Measurements from ENCODE around the gene NOVA2.
A peak's percentile ranks its signal among the peaks of the same experiment; 100 is the strongest.

The NOVA2 gene, protein sequence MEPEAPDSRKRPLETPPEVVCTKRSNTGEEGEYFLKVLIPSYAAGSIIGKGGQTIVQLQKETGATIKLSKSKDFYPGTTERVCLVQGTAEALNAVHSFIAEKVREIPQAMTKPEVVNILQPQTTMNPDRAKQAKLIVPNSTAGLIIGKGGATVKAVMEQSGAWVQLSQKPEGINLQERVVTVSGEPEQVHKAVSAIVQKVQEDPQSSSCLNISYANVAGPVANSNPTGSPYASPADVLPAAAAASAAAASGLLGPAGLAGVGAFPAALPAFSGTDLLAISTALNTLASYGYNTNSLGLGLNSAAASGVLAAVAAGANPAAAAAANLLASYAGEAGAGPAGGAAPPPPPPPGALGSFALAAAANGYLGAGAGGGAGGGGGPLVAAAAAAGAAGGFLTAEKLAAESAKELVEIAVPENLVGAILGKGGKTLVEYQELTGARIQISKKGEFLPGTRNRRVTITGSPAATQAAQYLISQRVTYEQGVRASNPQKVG

DNA sequence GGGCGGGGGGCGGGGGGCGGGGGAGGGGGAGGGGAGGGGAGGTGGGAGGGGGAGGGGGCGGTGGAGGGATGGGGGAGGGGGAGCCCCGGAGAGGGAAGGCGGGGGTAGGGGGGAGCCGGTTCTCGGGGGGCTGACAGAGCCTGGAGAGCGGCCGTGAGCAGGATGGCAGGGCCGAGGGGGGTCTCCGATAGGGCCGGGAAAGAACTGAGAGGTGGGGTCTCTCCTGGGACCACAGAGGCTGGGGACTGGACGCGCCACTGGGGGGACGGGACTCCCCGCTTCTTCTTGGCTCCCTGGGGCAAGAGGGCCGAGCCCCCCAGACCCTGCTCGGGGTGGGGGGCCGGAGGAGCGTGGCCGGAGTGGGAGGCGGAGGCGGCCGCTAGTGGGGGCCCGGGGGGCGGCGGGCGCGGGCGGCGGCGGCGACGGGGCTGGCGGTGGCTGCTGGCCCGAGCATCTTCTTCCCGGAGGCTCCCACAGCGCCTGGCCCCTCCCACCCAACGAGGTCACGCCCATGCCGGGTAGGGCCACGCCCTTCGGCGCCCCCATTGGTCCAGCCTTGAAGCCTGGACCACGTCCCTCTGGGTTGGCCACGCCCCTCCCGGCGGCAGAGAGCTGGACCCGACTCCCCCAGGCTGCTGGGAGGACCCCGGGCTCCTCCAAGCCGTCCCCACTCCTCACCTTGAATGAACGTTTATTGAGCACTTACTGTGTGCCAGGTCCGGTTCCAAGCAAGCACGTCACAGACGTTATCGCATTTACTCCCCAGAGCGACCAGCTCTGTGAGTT lies at the start of gene NOVA2:
NOVA2 (minus strand) TSS at position 313 of the 786 bp plus-strand sequence. CDS start 514 bp downstream, outside the sequence.
- DNase-seq, result peak; percentile 28

DNA sequence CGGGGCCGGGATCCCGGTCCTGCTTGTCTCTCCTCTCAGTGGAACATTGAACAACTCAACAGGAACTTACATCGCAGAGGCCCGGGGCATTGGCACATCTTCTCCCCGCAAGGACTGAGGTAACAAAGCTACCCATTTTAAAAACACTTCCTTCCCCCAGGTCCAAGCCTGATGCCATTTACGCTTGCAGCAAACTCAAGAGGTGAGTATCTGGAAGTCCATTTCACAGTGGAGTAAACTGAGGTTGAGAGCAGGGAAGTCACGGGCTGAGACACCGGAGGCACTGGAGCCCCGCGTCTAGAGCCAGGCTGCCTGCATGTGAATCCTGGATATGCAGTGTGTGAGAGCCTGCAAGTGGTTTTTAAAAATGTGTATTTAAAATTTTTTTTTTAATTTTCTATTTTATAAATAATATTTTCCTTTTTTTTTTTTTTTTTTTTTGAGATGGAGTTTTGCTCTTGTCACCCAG lies 49.7 kb upstream of the NOVA2 start:
- no peak for DNase-seq

GRCh38 chr19:46022431-46023310 lies 49.0 kb upstream of the NOVA2 start, which contains the start of gene PGLYRP1:
Gene PGLYRP1, minus strand, starts transcription at chr19:46023053. Its CDS starts 32 bp downstream, at chr19:46023021.
- no peak for DNase-seq

DNA sequence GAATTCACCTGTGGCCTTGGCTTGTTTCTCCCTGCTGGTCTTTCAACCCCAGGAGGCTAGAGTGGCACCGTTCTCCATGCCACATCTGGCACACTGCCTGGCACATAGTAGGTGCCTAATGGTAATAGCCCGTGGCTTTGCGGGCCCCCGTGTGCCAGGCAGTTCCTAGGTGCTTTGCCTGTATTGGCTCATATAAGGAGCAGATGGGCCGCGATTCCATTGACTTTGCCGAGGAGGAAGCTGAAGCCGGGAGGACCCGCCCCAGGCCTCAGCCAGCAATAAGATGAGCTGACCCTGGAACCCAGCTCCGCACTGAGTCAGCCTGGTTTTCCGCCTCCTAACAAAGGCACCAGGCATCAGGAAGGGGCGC lies 48.4 kb upstream of the NOVA2 start:
- no peak for DNase-seq

- no peak for DNase-seq
These were observed 47.9 kb upstream of the NOVA2 start for GRCh38 chr19:46021531-46022041.

- DNase-seq, result no peak
These were observed 47.1 kb upstream of the NOVA2 start for GRCh38 chr19:46020819-46021125.

GRCh38 chr19:46019270-46019669 lies 45.6 kb upstream of the NOVA2 start:
- DNase-seq, result no peak

DNA sequence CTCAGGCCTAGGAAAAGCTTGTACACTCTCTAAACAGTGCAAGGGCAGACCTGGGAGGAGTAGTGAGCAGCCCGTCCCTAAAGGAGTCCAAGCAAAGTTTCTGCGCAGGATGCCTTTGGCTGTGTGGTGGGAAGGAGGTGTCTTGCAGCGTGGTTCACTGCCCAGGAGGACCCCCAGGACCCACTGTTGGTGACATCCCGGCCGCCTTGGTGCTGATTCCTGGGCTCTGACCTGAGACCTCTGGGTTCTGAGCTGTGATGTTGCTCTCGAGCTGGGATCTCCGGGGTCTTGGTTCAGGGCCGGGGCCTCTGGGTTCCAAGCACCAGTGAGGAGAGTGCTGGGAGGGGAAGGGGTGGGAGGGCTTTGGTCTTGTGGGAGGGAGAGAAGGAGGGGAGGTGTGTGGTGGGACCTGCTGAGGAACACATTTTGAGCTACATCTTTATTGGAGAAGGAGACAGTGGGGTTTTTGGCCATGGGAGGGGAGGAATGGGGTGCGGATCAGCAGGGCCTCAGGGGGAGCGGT lies 45.1 kb upstream of the NOVA2 start:
- no peak for DNase-seq

DNA sequence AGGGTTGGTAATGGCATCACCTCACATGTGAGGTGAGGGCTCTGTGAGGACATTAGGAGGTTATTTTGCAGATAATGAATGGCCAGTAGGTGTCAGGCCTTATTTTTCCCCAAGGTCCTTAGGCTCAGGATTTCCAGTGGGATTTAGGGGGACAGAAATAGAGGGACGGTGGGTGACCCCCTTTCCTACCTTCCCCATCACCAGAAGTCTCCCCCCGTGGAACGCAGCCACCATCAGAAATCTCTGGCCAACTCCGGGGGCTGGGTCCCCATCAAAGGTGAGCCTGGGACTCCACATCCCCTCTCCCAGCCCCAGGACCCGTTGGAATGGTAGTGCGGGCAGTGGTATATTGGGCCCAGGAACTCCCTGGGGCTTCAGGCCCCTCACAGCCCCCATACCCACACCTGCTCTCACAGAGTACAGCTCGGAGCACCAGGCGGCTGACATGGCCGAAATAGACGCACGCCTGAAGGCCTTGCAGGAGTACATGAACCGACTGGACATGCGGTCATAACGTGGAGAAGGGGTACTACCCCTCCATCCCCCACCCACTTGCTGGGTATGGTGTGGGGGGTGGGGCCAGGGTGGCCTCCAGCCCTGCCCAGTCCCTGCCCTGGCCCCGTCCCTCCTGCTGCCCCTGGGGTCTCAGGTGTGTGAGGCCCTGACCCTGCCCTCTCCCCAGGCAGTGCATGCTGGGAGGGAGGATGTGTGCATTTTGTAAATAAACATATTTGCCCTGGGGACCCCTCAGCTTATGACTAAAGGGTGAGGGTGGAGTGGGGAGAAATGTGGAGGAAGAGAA lies 44.4 kb upstream of the NOVA2 start:
- no peak for DNase-seq

- DNase-seq, result no peak
These were observed 43.4 kb upstream of the NOVA2 start for GRCh38 chr19:46017095-46017429.

GRCh38 chr19:46016426-46017094 lies 42.9 kb upstream of the NOVA2 start:
- DNase-seq, result peak; percentile 86

DNA sequence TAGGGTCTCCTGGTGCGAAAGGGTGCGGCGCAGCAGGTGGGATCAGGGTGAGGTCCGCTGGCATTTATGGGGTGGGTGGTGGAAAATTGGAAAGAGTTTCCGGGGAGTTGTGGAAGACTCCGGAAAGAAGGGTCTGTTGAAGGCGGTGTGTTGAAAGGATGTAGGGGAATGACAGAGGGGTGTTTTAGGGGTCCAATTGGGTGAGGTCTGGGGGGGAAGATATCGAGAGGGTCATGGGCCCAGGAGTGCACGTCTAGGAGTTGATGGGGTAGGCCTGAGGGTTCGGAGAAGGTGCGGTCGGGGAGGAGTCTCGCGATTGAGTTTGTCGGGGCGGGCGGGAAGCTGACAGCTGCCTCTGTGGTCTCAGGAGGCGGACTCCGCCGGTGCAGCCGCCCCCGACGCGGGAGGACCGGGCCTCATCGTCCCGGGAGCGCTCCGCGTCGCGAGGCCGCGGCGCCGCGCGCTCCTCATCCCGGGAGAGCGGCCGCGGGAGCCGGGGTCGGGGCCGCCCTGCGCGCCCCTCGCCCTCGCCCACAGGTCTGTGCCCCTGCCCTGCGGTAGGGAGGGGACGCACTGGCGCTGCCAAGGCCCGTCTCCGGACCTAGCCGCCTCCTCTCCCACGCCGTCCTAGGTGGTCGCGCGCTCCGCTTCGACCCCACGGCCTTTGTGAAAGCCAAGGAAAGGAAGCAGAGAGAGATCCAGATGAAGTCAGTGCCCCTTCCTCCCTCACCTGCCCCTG lies 42.2 kb upstream of the NOVA2 start:
- peak; percentile 48 for DNase-seq

- peak; percentile 71 for DNase-seq
These were observed 41.4 kb upstream of the NOVA2 start for GRCh38 chr19:46014941-46015686.

DNA sequence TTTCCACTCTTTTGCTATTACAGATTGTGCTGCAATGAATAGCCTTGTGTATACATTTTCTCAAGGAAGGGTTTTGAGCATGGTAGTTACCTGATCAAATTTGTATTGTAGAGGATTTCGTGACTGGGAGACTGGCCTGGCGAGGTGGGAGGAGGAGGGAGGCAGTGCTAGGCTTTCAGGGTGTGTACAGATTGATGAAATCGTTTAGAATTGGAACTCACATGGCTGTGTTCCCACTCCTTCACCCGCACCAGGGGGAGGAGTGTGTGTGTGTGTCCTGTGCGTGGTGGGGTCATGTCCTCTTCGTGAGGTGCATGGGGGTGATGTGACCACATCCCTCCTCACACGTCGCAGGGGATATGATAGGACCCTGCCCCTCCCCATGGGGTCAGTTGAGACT lies 40.9 kb upstream of the NOVA2 start:
- no peak for DNase-seq

DNA sequence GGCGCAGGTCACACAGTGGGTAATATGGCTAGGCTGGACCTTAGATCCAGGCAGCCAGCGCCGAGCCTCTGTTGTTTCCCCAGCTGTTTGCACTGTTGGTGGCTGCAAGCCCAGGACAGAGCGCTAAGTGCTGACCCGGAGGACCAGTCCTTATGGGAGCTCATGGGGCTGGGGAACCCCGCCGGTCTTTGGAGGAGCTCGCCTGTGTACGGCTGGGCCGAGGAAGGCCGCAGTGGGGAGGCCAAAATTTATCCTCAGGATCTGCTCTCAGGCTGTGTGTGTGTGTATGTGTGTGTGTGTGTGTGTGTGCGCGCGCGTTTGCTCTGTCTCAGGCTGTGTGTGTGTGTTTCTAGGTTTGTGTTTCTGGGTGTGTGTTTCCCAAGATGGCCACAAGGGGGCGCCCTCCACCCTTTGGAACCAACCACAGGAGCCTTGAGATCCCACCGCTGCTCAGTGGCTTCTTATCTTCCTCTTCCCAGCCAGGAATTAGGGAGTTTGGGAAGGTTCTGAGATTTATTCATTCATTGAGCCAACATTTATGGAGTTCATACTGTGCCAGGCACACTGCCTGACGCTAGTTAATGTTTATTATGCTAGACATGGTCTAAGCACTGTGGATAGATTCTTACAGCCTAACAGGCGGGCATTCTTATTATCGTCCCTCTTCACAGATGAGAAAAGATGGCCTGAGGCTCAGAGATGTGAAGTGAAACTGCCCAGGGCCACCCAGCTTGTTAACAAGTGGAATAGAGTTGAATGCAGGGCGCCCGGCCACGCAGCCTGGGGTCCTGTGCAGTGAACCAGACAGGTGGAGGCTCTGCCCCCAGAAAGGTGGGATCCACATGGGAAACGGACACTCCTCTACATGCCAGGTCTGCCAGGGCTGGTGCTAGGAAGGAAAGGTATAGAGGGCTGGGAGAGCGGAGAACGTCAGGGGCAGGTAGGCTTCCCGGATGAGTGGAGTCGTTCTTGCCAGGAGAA lies 36.2 kb upstream of the NOVA2 start:
- peak; percentile 72 for DNase-seq

DNA sequence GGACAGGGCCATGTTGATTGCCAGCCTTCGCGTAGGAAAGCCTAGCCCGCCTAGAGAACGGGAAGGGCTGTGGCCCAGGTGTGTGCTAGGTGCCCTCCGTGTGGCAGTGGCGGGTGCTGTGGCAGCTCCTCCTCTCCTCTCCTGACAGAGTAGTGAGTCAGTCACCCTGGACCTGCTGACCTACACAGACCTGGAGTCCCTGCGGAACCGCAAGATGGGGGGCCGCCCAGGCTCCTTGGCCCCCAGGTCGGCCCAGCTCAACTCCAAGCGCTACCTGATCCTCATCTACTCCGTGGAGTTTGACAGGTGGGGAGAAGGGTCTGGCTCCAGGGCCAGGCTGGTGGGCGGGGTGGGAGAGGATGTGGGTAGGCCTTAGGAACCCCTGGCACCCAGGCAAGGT lies 32.7 kb upstream of the NOVA2 start:
- DNase-seq, result no peak

GRCh38 chr19:46002678-46003275 lies 29.1 kb upstream of the NOVA2 start:
- DNase-seq, result no peak
